ENCODE results near the gene AP1G1. TPM values are rescaled to one million over a fixed set of nuclear protein-coding genes. Genes with fewer than 3 reads are reported as not detected.
"Not testable (repeated sequence)": the region's sequence is repeated elsewhere in the genome, so short reads cannot be mapped to it uniquely, and the experiment has no call there.

Gene AP1G1
- total RNA-seq, 1 donor from 2014 or later: 51.9 TPM

- DNase-seq (ENCODE audit: low spot score) (no peak), ATAC-seq (no peak)
Observed at GRCh38 chr16:71709229-71709781, 99.3 kb downstream of the AP1G1 start.

GRCh38 chr16:71708696-71709095 is 99.9 kb downstream of the AP1G1 start:
- ATAC-seq: no peak

GRCh38 chr16:71707199-71707598 is 101.4 kb downstream of the AP1G1 start:
- ATAC-seq (no peak), DNase-seq (ENCODE audit: low spot score) (no peak)

More at GRCh38 chr16:71708696-71709095, 99.9 kb downstream of the AP1G1 start:
- DNase-seq (ENCODE audit: low spot score): no peak

GRCh38 chr16:71706046-71706445 is 102.6 kb downstream of the AP1G1 start:
- DNase-seq (ENCODE audit: low spot score) (no peak), ATAC-seq (no peak)

GRCh38 chr16:71703333-71703732 is 105.3 kb downstream of the AP1G1 start:
- DNase-seq (ENCODE audit: low spot score): no peak
- no peak for ATAC-seq

GRCh38 chr16:71700831-71701230 is 107.8 kb downstream of the AP1G1 start:
- no peak for DNase-seq (ENCODE audit: low spot score)
- no peak for ATAC-seq

GRCh38 chr16:71698491-71698890 is 110.1 kb downstream of the AP1G1 start:
- DNase-seq (ENCODE audit: low spot score): no peak

GRCh38 chr16:71693164-71693563 is 115.5 kb downstream of the AP1G1 start:
- ATAC-seq (no peak), DNase-seq (ENCODE audit: low spot score) (no peak)

More at GRCh38 chr16:71698491-71698890, 110.1 kb downstream of the AP1G1 start:
- no peak for ATAC-seq

GRCh38 chr16:71689901-71690300 is 118.7 kb downstream of the AP1G1 start:
- no peak for DNase-seq (ENCODE audit: low spot score)
- no peak for ATAC-seq

- no peak for ATAC-seq
- DNase-seq (ENCODE audit: low spot score): no peak
Observed at GRCh38 chr16:71687861-71688260, 120.8 kb downstream of the AP1G1 start.

- not testable (repeated sequence) for DNase-seq (ENCODE audit: low spot score); ATAC-seq
Observed at GRCh38 chr16:71684280-71684679, 124.4 kb downstream of the AP1G1 start.

- ATAC-seq: no peak
- no peak for DNase-seq (ENCODE audit: low spot score)
Observed at GRCh38 chr16:71681360-71681759, 127.3 kb downstream of the AP1G1 start.

Other genes starting within 250 kb of the AP1G1 start
- 2,689 TPM for gene TAT, start 231.7 kb downstream of the AP1G1 start, total RNA-seq
- 6.0 TPM for gene MARVELD3, start 182.7 kb downstream of the AP1G1 start, total RNA-seq
- gene PHLPP2, start 84.1 kb downstream of the AP1G1 start, total RNA-seq: 2.6 TPM
- 10.0 TPM for gene ATXN1L, start 37.1 kb upstream of the AP1G1 start, total RNA-seq
- gene ZNF821, start 75.3 kb upstream of the AP1G1 start, total RNA-seq: 2.4 TPM
- 56.2 TPM for gene IST1, start 86.7 kb upstream of the AP1G1 start, total RNA-seq
- gene PKD1L3, start 191.6 kb upstream of the AP1G1 start, total RNA-seq: 0.88 TPM
- 28.4 TPM for gene DHODH, start 199.9 kb upstream of the AP1G1 start, total RNA-seq
- 47,876 TPM for gene HP, start 245.7 kb upstream of the AP1G1 start, total RNA-seq